ENCODE data around the gene RRP9.

RRP9 gene

DNA sequence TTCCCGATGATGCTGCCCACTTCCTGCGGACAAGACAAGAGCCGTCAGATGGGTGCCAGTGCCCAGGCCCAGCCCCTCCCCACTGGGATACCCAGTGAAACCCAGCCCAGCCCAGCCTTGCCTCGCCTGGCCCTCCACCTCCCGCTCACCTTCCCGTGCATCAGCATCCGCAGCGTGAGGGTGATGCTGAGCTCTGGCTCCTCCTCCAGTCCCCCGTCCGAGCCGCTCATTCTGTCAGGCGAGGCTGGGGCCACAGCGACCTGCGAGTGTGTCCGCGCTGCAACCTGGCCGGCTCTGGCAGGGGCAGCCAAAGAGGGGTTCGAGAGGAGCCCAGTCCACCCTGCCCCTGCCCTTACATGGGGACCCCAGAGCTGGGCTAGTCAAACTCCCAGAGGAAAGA is 19.3 kb upstream of the RRP9 start:
- no peak overlapping the region for H3K4me3 ChIP-seq (ENCODE audit: low read depth in 1 of 2, low read length in 2 of 2)
- peaks cover 0 to 43% of the 10 kb centered on the region in 2 donors for H3K4me1 ChIP-seq (ENCODE audit: control insufficient read depth in 1 of 2, insufficient read depth in 2 of 2, low read length in 2 of 2)
- peaks cover 4 to 26% of the 10 kb centered on the region in 2 donors for H3K36me3 ChIP-seq (ENCODE audit: control insufficient read depth in 1 of 2, insufficient read depth in 2 of 2, low read length in 2 of 2)
- no peaks in the 10 kb centered on the region for H3K9me3 ChIP-seq (ENCODE audit: control insufficient read depth in 1 of 2, low read length in 2 of 2)
- no peaks in the 10 kb centered on the region for H3K27me3 ChIP-seq (ENCODE audit: low read depth, low read length)
- H3K27ac ChIP-seq (ENCODE audit: low read length), result no peak overlapping the region

DNA sequence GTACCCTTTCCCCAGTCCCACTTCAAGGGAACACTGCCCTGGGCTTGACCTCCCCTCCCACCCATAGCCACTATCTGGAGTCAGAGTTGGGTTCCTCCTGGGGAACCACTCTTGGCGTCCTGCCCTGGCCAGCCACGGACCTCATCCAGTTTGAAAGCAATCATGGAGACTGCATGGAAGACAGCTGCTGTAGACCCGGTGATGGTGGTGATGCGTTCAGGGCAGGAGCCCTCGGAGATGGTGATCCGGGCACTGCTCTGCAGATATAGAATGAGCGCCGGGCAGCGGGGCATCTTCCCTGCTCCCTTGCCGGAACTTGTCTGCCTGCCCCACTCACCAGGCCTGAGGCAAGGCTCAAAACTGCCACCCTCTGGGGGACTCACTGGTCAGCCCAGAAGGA is 18.7 kb upstream of the RRP9 start:
- H3K4me1 ChIP-seq (ENCODE audit: control insufficient read depth in 1 of 2, insufficient read depth in 2 of 2, low read length in 2 of 2), result peaks cover 0 to 41% of the 10 kb centered on the region in 2 donors
- H3K4me3 ChIP-seq (ENCODE audit: low read depth in 1 of 2, low read length in 2 of 2), result no peak overlapping the region
- no peaks in the 10 kb centered on the region for H3K9me3 ChIP-seq (ENCODE audit: control insufficient read depth in 1 of 2, low read length in 2 of 2)
- peaks cover 4 to 26% of the 10 kb centered on the region in 2 donors for H3K36me3 ChIP-seq (ENCODE audit: control insufficient read depth in 1 of 2, insufficient read depth in 2 of 2, low read length in 2 of 2)
- no peak overlapping the region for H3K27ac ChIP-seq (ENCODE audit: low read length)
- no peaks in the 10 kb centered on the region for H3K27me3 ChIP-seq (ENCODE audit: low read depth, low read length)

DNA sequence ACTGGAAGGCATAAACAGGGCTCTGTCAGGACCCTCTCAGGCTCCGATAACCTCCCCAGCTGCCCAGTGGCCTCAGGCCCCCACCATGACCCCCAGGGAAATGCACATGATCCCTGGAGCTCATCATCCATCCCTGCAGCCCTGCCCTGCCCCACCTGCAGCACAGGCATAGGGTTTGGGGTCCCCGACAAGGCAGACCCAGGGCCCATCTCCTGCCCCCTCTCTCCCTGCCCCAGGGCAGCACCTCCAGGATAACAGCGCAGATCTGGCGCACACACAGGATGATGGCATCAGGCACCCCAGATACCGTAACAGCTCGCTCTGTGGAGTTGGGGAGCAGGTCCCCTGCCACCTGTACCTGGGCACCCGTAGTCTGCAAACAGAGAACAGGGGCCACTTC is 17.9 kb upstream of the RRP9 start:
- Histone ChIP-seq H3K4me1 (ENCODE audit: control insufficient read depth in 1 of 2, insufficient read depth in 2 of 2, low read length in 2 of 2) (peaks cover 0 to 35% of the 10 kb centered on the region in 2 donors), H3K9me3 (ENCODE audit: control insufficient read depth in 1 of 2, low read length in 2 of 2) (no peaks in the 10 kb centered on the region), H3K36me3 (ENCODE audit: control insufficient read depth in 1 of 2, insufficient read depth in 2 of 2, low read length in 2 of 2) (peaks cover 4 to 26% of the 10 kb centered on the region in 2 donors), H3K27ac (ENCODE audit: low read length) (no peak overlapping the region), H3K4me3 (ENCODE audit: low read depth in 1 of 2, low read length in 2 of 2) (no peak overlapping the region), H3K27me3 (ENCODE audit: low read depth, low read length) (no peaks in the 10 kb centered on the region)

DNA sequence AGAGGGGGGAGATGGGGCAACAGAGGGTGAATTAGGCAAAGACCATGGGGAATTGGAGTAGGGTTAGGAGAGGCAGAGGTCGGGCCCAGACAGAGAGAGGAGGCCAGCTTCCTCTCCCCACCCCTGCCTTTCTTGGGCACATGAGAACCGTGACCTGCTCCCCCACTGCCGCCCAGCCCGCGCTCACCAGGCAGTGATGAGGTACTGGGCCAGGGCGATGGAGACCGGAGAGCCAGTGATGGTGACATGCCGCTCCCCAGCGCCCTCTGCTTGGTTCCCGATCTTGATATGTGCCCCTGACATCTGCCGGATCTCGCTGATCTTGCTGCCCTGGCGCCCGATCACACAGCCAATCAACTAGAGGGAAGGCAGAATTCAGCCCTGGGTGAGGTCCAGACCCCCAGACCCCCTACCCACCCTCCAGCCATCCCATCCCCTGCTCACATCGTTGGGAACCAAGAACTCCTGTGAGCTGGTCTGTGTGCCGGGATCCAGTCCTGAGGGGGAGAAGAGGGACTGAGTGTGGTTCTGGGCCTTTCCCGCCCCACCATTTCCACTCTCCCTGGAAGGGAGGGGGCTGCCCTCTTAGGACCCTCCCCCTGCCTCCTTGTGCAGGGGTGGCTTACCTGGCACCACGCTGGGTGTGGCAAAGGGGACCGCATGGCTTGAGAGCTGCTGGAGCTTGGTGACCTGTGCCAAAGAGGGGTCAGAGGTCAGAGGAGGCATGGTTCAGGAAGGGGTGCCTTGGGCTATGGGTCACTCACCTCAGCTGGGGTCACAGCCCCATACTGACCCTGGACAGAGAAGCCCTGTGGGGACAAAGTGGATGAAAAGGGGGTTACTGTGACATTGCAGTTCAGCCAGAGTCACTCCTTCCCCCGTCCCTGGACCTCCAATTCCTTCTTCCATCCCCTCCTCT is 17.2 kb upstream of the RRP9 start:
- H3K27me3 ChIP-seq (ENCODE audit: low read depth, low read length), result no peaks in the 10 kb centered on the region
- H3K27ac ChIP-seq (ENCODE audit: low read length), result no peak overlapping the region
- no peak overlapping the region for H3K4me3 ChIP-seq (ENCODE audit: low read depth in 1 of 2, low read length in 2 of 2)
- H3K36me3 ChIP-seq (ENCODE audit: control insufficient read depth in 1 of 2, insufficient read depth in 2 of 2, low read length in 2 of 2), result peaks cover 4 to 26% of the 10 kb centered on the region in 2 donors
- peaks cover 0 to 27% of the 10 kb centered on the region in 2 donors for H3K4me1 ChIP-seq (ENCODE audit: control insufficient read depth in 1 of 2, insufficient read depth in 2 of 2, low read length in 2 of 2)
- H3K9me3 ChIP-seq (ENCODE audit: control insufficient read depth in 1 of 2, low read length in 2 of 2), result no peaks in the 10 kb centered on the region

DNA sequence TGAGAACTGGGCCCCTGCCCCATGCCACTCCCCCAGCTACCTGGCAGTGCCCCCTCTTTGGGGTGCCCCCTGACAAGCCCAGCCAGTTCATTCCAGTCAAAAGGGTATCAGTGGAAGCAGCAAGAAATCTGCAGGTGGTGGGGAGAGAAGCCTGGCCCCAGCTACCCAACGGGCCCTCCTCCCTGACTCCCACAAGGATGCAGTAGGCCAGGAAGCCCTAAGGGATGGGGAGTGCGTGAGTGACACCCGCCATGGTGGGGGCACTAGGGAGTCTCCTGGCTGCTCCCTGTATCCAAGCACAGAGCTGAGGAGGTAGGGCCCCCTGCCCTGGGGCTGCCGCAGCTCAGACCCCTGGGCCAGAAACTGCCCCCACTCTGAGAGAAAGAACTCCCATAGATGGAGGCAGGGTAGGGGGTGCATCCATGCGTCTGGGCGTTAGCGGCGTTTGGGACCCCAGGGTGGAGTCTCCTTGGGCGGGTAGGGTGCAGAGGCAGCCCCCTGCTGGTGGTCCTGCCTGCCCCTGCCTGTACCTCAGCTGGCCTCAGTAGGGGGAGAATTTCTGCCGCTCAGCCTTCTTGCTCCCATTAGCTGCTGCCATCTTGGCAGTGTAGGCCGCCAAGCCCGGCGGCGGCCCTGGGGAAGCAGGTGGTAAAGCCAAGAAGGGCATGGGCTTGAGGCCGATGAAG is 16.0 kb upstream of the RRP9 start:
- Histone ChIP-seq H3K27me3 (ENCODE audit: low read depth, low read length) (no peaks in the 10 kb centered on the region), H3K9me3 (ENCODE audit: control insufficient read depth in 1 of 2, low read length in 2 of 2) (no peaks in the 10 kb centered on the region), H3K4me3 (ENCODE audit: low read depth in 1 of 2, low read length in 2 of 2) (no peak overlapping the region), H3K27ac (ENCODE audit: low read length) (no peak overlapping the region), H3K4me1 (ENCODE audit: control insufficient read depth in 1 of 2, insufficient read depth in 2 of 2, low read length in 2 of 2) (peaks cover 0 to 21% of the 10 kb centered on the region in 2 donors), H3K36me3 (ENCODE audit: control insufficient read depth in 1 of 2, insufficient read depth in 2 of 2, low read length in 2 of 2) (peaks cover 4 to 26% of the 10 kb centered on the region in 2 donors)

DNA sequence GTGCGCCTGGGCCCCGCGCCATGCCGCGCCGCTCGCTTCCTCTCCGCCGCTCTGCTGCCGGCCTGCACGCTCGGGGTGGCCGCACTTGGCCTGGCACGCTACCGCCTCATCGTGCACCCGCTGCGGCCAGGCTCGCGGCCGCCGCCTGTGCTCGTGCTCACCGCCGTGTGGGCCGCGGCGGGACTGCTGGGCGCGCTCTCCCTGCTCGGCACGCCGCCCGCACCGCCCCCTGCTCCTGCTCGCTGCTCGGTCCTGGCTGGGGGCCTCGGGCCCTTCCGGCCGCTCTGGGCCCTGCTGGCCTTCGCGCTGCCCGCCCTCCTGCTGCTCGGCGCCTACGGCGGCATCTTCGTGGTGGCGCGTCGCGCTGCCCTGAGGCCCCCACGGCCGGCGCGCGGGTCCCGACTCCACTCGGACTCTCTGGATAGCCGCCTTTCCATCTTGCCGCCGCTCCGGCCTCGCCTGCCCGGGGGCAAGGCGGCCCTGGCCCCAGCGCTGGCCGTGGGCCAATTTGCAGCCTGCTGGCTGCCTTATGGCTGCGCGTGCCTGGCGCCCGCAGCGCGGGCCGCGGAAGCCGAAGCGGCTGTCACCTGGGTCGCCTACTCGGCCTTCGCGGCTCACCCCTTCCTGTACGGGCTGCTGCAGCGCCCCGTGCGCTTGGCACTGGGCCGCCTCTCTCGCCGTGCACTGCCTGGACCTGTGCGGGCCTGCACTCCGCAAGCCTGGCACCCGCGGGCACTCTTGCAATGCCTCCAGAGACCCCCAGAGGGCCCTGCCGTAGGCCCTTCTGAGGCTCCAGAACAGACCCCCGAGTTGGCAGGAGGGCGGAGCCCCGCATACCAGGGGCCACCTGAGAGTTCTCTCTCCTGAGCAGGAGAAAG is 14.4 kb upstream of the RRP9 start:
- Histone ChIP-seq H3K27ac (ENCODE audit: low read length) (no peak overlapping the region), H3K4me3 (ENCODE audit: low read depth in 1 of 2, low read length in 2 of 2) (peak overlapping the region in 1 of 2 donors; percentile 60), H3K9me3 (ENCODE audit: control insufficient read depth in 1 of 2, low read length in 2 of 2) (no peaks in the 10 kb centered on the region), H3K36me3 (ENCODE audit: control insufficient read depth in 1 of 2, insufficient read depth in 2 of 2, low read length in 2 of 2) (peaks cover 0 to 21% of the 10 kb centered on the region in 2 donors), H3K27me3 (ENCODE audit: low read depth, low read length) (no peaks in the 10 kb centered on the region), H3K4me1 (ENCODE audit: control insufficient read depth in 1 of 2, insufficient read depth in 2 of 2, low read length in 2 of 2) (peaks cover 0 to 14% of the 10 kb centered on the region in 2 donors)

DNA sequence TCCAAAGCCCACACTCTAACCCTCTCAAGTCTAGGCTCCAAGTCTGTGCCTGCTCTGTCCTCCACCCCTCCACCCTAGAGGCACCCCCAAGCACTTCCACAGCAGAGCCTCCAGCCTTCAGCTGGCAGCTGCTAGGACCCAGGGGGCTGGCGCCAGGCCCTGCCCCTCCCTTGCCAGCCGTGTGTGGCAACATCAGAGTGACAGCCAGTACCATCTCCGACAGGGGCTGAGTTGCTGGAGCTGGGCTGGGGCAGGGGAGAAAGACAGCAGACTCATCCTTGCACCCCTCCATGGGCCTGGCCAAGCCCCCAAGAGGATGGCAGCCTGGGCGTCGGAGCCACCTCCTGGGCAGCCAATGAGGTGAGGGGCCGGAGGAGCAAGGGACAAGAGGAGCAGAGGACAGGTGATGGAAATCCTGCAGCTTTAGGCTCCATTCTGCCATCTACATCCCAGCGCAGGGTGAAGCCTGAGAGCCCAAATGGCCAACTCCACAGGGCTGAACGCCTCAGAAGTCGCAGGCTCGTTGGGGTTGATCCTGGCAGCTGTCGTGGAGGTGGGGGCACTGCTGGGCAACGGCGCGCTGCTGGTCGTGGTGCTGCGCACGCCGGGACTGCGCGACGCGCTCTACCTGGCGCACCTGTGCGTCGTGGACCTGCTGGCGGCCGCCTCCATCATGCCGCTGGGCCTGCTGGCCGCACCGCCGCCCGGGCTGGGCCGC is 13.6 kb upstream of the RRP9 start, which contains the start of gene GPR62:
TSS of gene GPR62 (plus strand) at position 207 of the 718 bp plus-strand sequence. CDS start at position 479, 272 bp downstream.
- Histone ChIP-seq H3K9me3 (ENCODE audit: control insufficient read depth in 1 of 2, low read length in 2 of 2) (no peaks in the 10 kb centered on the region), H3K27me3 (ENCODE audit: low read depth, low read length) (no peaks in the 10 kb centered on the region), H3K4me3 (ENCODE audit: low read depth in 1 of 2, low read length in 2 of 2) (peak within 1 kb of the TSS in 1 of 2 donors; percentile 60), H3K27ac (ENCODE audit: low read length) (no peak within 1 kb of the TSS), H3K4me1 (ENCODE audit: control insufficient read depth in 1 of 2, insufficient read depth in 2 of 2, low read length in 2 of 2) (peaks cover 0 to 14% of the 10 kb centered on the region in 2 donors), H3K36me3 (ENCODE audit: control insufficient read depth in 1 of 2, insufficient read depth in 2 of 2, low read length in 2 of 2) (peaks cover 0 to 14% of the 10 kb centered on the region in 2 donors)

DNA sequence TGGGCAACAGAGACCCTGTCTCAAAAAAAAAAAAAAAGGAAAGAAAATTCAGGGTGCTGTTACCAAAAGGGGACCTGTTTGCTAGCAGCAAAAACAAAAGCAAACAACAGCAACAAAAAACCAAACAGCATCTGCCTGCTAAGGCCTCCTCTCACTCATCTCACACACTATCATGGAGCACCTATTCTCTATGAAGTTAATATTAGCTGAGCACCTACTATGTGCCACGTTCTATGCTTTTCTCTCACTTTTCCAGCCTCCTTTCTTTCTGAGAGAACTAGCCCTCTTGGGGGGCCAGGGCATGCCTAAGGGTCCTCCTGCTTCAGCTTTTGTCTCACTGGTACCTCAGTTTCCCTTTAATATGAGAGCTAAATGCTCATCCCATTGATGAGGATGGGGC is 13.0 kb upstream of the RRP9 start:
- Histone ChIP-seq H3K36me3 (ENCODE audit: control insufficient read depth in 1 of 2, insufficient read depth in 2 of 2, low read length in 2 of 2) (peaks cover 0 to 13% of the 10 kb centered on the region in 2 donors), H3K4me1 (ENCODE audit: control insufficient read depth in 1 of 2, insufficient read depth in 2 of 2, low read length in 2 of 2) (peaks cover 0 to 14% of the 10 kb centered on the region in 2 donors), H3K9me3 (ENCODE audit: control insufficient read depth in 1 of 2, low read length in 2 of 2) (no peaks in the 10 kb centered on the region), H3K27ac (ENCODE audit: low read length) (no peak overlapping the region), H3K4me3 (ENCODE audit: low read depth in 1 of 2, low read length in 2 of 2) (no peak overlapping the region), H3K27me3 (ENCODE audit: low read depth, low read length) (no peaks in the 10 kb centered on the region)

DNA sequence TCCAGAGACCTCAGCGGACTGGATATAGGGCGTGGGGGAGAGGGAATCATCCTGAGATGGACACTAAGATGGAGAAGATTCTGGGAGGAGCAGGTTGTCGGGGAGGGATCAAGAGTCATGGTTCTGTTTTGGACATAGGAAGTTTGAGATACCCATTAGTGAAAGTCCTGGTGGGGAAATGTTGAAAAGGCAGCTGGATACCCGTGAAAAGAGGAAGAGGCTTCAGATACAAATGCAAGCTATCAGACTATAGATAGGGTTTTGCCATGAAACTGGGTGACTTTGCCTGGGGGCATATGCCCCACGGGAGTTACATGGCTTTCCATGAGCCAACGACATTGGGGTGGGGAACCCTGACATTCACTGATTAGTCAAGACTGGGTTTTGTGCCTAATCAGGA is 12.4 kb upstream of the RRP9 start:
- Histone ChIP-seq H3K9me3 (ENCODE audit: control insufficient read depth in 1 of 2, low read length in 2 of 2) (no peaks in the 10 kb centered on the region), H3K27ac (ENCODE audit: low read length) (no peak overlapping the region), H3K36me3 (ENCODE audit: control insufficient read depth in 1 of 2, insufficient read depth in 2 of 2, low read length in 2 of 2) (peaks cover 0 to 11% of the 10 kb centered on the region in 2 donors), H3K27me3 (ENCODE audit: low read depth, low read length) (no peaks in the 10 kb centered on the region), H3K4me1 (ENCODE audit: control insufficient read depth in 1 of 2, insufficient read depth in 2 of 2, low read length in 2 of 2) (peaks cover 0 to 14% of the 10 kb centered on the region in 2 donors), H3K4me3 (ENCODE audit: low read depth in 1 of 2, low read length in 2 of 2) (no peak overlapping the region)

DNA sequence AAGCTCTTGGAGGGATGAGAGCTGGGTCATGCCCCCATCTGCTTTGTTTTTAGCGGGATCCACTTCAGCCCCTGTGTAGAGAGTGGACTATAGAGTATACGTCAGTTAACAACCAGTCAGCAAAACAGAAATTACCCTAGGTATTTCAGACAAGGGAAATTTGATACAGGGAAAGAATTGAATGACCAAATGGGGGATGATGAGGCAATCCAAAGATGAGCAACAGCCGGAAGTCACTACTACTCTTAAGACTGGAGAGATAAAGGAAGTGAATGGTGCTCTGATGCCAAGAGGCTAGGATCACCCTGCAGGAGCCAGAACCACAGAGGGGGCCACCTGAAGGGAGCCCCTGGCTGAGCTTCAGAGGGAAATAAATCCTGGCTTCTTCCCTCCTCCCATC is 11.7 kb upstream of the RRP9 start:
- Histone ChIP-seq H3K9me3 (ENCODE audit: control insufficient read depth in 1 of 2, low read length in 2 of 2) (no peaks in the 10 kb centered on the region), H3K4me3 (ENCODE audit: low read depth in 1 of 2, low read length in 2 of 2) (no peak overlapping the region), H3K4me1 (ENCODE audit: control insufficient read depth in 1 of 2, insufficient read depth in 2 of 2, low read length in 2 of 2) (peaks cover 0 to 14% of the 10 kb centered on the region in 2 donors), H3K27ac (ENCODE audit: low read length) (no peak overlapping the region), H3K36me3 (ENCODE audit: control insufficient read depth in 1 of 2, insufficient read depth in 2 of 2, low read length in 2 of 2) (peaks cover 0 to 6% of the 10 kb centered on the region in 2 donors), H3K27me3 (ENCODE audit: low read depth, low read length) (no peaks in the 10 kb centered on the region)
